Mesodermal cell (in vitro differentiated cells): ENCODE results near the gene SCG5.

Experiments
- H3K27ac ChIP-seq: 2 replicates; pipeline ENCODE4 v1.7.0; 2013; ENCODE audit warnings: mild to moderate bottlenecking, low read depth, low read length, moderate library complexity; ENCODE audit not compliant: severe bottlenecking
- H3K36me3 ChIP-seq: 2 replicates; pipeline ENCODE4 v1.7.1; 2013; ENCODE audit warnings: mild to moderate bottlenecking, low read length, moderate library complexity; ENCODE audit not compliant: control insufficient read depth, insufficient read depth
- H3K4me1 ChIP-seq: one replicate; pipeline ENCODE4 v1.7.1; 2013; ENCODE audit warnings: mild to moderate bottlenecking, low read length; ENCODE audit not compliant: insufficient read depth, control insufficient read depth, poor library complexity, severe bottlenecking
- H3K4me3 ChIP-seq: 2 replicates; pipeline ENCODE4 v1.7.0; 2013; ENCODE audit warnings: low read length, control low read depth, mild to moderate bottlenecking; ENCODE audit not compliant: insufficient read depth, poor library complexity, severe bottlenecking; ENCODE audit errors: extremely low read depth
- H3K9me3 ChIP-seq: 2 replicates; pipeline ENCODE4 v1.7.1; 2013; ENCODE audit warnings: mild to moderate bottlenecking, low read length, moderate library complexity; ENCODE audit not compliant: control insufficient read depth
- WGBS, 2 experiments: methylation state at CpG; one replicate each; pipeline ENCODE4 v1.1.5; 2013; ENCODE audit warnings: missing lambda C conversion rate in 2 of 2; ENCODE audit not compliant: insufficient coverage in 2 of 2; 5-methylcytosine and 5-hydroxymethylcytosine counted together

Gene SCG5

DNA sequence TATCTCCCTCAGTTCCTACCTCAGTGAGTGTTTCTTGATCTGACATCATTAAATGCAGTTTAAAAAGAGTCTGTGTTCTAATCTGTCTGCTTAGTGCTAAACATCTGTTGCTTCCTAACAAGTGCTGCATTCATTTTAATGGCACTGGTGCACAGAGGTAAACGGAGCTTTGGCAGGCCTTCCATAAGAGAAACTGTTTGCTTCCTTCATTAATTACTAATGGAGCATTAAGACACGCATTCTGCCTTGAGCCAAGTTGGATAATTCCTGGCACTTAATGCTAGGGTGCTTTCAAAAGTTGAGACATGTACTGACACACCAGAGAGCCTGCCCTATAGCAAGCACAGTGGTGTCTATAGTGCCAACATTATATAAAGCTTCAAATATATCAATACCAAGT is 34.7 kb downstream of the SCG5 start:
- Histone ChIP-seq H3K9me3 (no peaks in the 10 kb centered on the region), H3K27ac (no peak overlapping the region), H3K36me3 (no peaks in the 10 kb centered on the region), H3K4me1 (no peaks in the 10 kb centered on the region), H3K4me3 (no peak overlapping the region)
- 71 to 90% methylated on average over 1 to 2 of the region's 2 CpGs for WGBS, 2 experiments

DNA sequence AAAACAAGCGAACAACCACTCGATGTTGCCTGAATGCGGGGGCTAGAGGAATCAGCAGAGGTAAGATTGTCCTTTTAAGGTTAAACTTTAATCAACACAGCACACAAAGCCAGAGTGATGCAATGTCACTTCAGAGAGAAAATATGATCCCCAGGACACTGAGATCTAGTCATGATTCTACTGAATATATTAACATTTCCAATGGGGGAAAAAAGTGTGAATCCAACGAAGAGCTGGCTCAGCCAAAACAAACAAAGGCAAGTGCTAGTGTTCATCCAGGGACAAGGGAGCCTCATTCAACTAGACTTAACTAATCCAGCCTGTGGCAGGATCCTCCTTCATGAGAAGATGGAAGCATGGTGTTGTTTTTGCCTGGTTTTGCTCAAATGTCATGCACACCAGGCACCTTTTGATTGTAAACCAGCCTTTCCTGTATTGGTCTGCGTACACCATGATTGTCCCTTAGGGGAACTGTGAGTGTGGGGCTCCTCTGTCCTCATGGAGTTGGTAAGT is 35.8 kb downstream of the SCG5 start:
- no peak overlapping the region for H3K27ac ChIP-seq
- WGBS, 2 experiments = 80 to 93% methylated on average over 2 to 3 of the region's 5 CpGs

DNA sequence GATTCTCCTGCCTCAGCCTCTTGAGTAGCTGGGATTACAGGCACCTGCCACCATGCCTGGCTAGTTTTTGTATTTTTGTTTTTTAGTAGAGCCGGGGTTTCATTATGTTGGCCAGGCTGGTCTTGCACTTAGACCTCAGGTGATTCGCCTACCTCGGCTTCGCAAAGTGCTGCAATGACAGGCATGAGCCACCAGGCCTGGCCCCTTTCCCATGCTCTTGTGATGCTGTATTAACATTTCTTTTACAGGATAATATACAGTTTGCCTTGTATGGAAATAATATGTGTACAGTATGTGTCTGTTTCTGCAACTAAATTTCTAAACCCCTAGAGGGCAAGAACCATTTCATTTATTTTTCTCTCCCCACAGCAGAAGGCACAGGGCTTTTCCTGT is 37.8 kb downstream of the SCG5 start:
- Histone ChIP-seq H3K36me3 (no peaks in the 10 kb centered on the region), H3K27ac (no peak overlapping the region), H3K4me3 (no peak overlapping the region), H3K4me1 (peaks cover 2% of the 10 kb centered on the region), H3K9me3 (no peaks in the 10 kb centered on the region)
- 100% methylated on average over 3 of the region's 4 CpGs; no CpG with 5 or more reads in 1 of the 2 experiments for WGBS, 2 experiments

More for the DNA sequence above, 35.8 kb downstream of the SCG5 start:
- Histone ChIP-seq H3K9me3 (no peaks in the 10 kb centered on the region), H3K4me3 (no peak overlapping the region), H3K4me1 (no peaks in the 10 kb centered on the region), H3K36me3 (no peaks in the 10 kb centered on the region)

DNA sequence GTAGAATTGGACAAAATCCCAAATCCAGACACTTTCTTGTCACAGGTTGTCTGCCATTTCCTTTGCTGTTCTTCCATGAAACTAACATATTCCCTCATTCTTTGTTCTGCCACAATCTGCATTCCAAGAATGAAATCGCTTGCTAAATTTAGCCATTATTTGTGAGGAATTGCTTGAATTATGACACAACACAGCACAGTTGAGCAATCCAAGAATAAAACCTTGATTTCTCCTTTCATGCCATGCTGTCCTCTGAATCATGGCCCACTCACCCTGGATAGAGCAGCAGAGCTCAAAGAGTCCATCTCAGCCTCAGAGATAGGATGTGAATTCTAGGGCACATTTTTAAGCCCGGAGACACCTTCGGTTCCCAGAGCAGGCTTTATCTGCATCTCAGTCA is 41.1 kb downstream of the SCG5 start:
- no peak overlapping the region for H3K27ac ChIP-seq
- no peaks in the 10 kb centered on the region for H3K36me3 ChIP-seq
- WGBS, 2 experiments = 87 to 90% methylated on average over 2 of the region's 3 CpGs
- H3K9me3 ChIP-seq = peaks cover 3% of the 10 kb centered on the region
- peaks cover 21% of the 10 kb centered on the region for H3K4me1 ChIP-seq
- H3K4me3 ChIP-seq = no peak overlapping the region

DNA sequence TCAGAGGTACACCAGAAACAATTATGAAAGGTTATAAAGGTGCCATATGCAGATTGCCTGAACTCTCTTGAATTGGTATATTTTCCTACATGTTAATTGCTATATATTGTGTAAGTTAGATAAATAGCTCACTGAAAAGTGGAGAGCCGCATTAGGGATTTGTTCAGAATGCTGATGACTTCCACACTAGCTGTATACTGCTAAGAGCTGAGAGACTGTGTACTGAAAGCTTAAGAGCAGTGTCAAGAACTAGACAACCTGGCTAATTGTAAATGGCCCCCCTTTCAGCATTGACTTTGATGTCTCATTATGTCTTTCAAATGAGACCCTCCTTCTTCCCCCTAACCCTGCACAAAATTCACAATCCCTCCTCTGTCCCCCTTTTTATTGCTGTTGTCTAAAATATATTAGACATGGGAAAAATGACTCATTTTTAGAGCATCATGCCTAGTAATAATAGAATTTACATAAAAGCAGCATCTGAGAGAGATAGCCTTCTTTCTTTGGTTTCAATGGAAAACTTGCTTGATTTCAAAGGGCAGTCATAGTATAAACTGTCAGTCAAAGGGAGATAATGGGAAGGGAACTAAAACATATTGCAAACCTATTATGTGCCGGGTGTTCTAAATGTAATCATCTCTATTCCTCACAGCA is 41.6 kb downstream of the SCG5 start:
- Histone ChIP-seq H3K4me3 (no peak overlapping the region), H3K4me1 (peaks cover 26% of the 10 kb centered on the region), H3K27ac (no peak overlapping the region), H3K36me3 (no peaks in the 10 kb centered on the region), H3K9me3 (peaks cover 3% of the 10 kb centered on the region)
- WGBS, 2 experiments = 80 to 100% methylated on average over 1 of the region's 2 CpGs

DNA sequence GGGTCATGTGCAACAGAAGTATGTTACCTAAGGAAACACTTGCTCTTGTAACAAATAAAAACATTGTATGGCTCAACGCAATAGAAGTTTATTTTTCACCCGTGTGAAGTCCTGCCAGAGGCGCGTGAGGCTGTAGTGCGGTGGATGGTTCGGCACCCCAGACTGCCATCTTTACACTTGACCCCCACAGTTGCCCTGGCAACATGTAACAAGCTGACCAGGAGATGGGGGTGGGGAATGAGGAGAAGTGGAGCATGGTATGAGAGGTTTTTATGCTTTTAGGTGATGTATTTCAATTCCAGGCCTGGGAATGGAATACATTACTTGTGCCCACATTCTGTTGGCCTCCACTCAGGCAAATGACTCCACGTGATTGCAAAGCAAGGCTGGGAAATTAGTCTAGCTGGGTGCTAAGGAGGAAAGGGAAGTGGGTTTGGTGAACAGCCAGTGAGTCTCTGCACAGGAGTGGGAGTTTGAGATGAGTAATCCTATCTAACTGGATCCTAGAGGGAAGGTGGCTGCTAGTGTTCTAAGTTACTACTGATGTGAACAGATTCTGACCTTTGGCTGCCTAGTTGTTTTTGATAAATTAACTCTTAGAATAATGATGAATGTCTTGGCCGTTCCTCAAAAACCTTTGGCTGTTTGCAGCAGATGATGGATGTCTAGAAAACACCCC is 42.5 kb downstream of the SCG5 start:
- Histone ChIP-seq H3K4me1 (peaks cover 30% of the 10 kb centered on the region), H3K36me3 (no peaks in the 10 kb centered on the region), H3K27ac (no peak overlapping the region), H3K4me3 (no peak overlapping the region), H3K9me3 (peaks cover 3% of the 10 kb centered on the region)
- 96% methylated on average over 5 to 7 of the region's 8 CpGs for WGBS, 2 experiments

DNA sequence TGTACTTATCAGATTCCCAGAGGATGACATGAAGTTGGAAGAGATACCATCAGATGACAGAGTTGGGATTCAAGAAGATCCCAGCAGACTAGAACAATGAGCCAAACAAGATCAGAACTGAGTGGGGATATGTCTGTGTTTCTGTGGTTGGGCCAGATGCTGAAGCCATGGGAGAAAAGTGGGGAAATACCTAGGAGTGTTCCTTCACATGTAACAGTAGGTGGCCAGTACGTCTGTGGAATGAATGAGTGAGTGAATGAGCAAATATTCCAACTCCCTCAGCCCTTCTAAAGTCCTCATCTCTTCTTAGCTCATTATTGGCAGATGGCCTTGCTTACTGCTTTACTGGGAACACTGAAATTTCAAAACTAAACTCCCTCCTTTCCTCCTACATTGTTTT is 44.1 kb downstream of the SCG5 start:
- Histone ChIP-seq H3K4me1 (peaks cover 30% of the 10 kb centered on the region), H3K9me3 (peaks cover 3% of the 10 kb centered on the region), H3K4me3 (no peak overlapping the region), H3K36me3 (no peaks in the 10 kb centered on the region), H3K27ac (no peak overlapping the region)
- WGBS, 2 experiments = no CpG with 5 or more reads among the region's 1 CpG

DNA sequence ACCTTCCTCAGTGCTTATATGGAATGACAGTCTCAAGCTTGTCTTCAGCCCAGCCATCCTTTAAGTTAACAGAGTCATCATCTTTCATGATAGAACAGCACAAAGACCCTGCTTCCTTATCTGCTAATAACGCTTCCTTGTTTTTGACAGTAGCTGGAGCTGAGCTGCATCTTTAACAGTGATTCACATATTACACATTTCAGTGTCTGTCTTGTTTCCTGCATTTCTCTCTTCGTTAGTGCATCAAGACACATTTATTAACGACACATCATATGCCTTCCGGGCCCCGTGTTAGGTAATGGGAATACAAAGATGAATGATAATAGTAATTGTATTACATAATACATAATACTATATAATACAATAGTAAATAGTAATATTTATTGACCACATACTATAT is 46.0 kb downstream of the SCG5 start:
- Histone ChIP-seq H3K36me3 (no peaks in the 10 kb centered on the region), H3K9me3 (peaks cover 3% of the 10 kb centered on the region), H3K27ac (no peak overlapping the region), H3K4me3 (no peak overlapping the region), H3K4me1 (peaks cover 36% of the 10 kb centered on the region)
- WGBS, 2 experiments = 80 to 88% methylated on average over 1 of the region's 5 CpGs

DNA sequence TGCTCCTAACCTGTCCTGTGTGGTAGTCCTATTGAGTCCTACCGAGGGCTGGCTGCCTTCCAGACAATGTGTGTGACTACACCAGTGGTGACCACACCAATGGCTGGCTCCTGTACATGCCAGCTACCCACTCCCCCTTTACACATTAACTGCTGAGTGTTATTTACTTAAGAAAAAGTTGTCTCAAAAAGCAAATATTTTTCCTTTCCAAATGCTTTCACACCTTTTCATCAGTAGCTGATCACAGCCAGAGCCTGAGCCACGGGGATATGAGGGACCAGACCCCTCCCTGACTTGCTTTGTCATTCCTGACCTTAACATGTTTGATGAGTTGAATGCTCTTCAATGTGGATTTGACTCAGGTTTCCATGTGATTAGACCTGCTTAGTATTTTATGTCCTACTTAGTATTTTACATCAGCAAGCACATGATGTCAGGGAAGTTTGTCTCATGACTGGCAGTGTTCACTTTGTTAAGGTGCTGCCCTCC is 46.7 kb downstream of the SCG5 start:
- Histone ChIP-seq H3K36me3 (no peaks in the 10 kb centered on the region), H3K4me3 (no peak overlapping the region), H3K4me1 (peaks cover 36% of the 10 kb centered on the region), H3K9me3 (peaks cover 3% of the 10 kb centered on the region), H3K27ac (no peak overlapping the region)
- WGBS, 2 experiments = 100% methylated on average over 1 to 2 of the region's 2 CpGs

DNA sequence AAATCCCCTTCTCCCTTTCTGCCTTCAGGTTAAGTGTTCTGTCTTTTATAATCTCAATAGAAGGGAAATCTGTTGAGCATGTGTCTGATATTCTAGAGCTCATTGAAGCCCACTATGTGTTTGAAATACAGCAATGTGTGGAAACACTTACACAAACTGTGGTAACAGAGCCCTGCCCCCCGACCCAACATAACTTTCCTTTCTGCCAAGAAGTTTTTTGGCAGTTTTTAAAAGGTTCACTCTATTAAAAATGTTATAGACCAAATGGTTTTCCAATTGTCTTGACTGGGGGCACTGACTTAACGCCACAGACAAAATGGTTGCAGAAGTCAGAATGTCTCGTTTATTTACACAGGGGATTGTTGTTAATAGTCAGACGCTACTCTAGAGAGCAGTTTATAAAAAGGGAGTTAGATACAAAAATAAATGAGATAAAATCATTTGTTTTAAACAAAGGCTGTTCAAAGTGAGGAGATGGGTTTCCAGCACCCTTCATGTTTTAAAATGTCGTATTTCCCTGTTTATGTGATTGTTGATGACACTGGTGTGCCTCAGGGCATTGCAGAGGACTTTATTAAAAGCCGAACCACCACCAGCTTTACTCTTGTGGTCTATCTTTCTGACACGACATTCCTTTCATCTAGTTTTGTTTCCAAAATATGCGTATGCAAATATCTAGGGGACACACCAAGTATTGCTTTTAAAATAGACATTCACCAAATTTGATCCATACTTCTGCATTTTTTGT is 49.6 kb downstream of the SCG5 start:
- Histone ChIP-seq H3K36me3 (no peaks in the 10 kb centered on the region), H3K4me1 (peaks cover 23% of the 10 kb centered on the region), H3K9me3 (peaks cover 3% of the 10 kb centered on the region), H3K27ac (no peak overlapping the region), H3K4me3 (no peak overlapping the region)
- WGBS, 2 experiments = 92 to 93% methylated on average over 4 to 5 of the region's 8 CpGs
